Activated CD4-positive, alpha-beta T cell treated with anti-CD3 and anti-CD28 coated beads, Interleukin-10, Interleukin-2, amounts not matched to agents 100 ng/mL and 50 ng/mL, durations not matched to agents 16 hours and 8 hours (primary cell): ENCODE results near the gene KHSRP.
"Not testable (repeated sequence)": the region's sequence is repeated elsewhere in the genome, so short reads cannot be mapped to it uniquely, and the experiment has no call there.

ENCODE experiments used
- DNase-seq: peaks from one replicate; pipeline ENCODE4 v3.0.0-alpha.2; 2020

KHSRP gene

DNA sequence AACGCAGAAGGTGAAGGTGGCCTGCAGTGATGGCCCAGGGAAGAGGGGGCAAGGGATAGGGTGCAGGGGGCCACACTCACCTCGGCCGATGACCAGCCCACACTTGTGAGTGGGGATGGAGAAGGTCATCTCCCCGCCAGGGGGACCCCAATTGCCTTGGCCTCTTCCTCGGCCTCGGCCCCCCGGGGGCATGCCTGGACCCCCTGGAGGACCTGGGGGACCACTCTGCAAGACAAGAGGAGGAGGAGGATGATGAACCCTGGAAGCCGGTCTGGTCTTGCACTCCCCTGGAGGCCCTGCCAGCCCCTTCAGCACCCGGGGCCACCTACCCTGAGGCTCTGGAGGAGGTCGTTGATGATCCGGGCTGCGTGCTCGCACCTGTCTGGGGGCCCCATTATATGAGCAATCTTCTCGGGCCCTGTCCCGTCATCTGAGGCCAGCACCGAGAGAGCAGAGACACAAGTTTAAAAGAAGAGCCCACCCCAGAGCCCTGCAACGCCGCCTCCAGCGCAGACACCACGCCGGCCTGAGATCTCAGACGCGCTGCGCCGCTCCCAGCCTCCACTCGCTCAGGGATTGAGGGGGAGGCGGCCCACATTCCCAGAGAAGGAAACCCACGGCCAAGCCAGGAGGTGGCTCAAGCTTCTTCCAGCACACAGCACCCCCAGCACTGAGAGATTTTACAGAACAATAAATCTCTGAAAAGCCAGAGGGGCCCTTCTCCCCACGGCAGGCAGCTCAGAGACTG, 7.8 kb downstream of the KHSRP start:
- DNase-seq = no peak

DNA sequence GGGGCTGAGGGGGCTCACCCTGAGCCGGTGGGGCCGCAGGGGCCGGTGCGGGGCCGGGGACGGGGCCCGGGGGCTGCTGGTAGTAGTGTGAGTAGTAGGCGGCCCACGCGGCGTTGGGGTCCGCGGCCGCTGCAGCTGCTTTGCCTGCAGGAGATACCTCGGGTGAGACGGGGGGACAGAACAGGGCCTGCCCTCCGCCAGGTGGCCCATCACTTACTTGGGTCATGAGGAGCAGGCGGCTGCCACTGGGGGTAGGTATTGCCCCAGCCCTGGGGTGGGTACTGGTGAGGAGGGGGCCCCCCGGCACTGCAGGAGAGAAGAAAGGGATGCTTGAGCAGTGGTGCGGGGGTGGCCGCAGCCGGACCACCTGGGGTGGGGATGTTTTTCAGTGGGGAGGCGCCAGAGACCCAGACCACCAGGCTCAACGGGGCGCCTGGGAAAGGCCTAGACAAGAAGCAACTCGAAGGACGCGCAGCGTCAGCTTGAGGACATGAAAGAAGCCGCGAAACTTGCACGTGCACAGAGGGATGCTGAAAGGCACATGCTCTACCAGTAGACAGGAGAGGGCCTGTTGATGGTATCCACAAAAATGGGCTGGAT, 8.9 kb downstream of the KHSRP start:
- DNase-seq = no peak

DNA sequence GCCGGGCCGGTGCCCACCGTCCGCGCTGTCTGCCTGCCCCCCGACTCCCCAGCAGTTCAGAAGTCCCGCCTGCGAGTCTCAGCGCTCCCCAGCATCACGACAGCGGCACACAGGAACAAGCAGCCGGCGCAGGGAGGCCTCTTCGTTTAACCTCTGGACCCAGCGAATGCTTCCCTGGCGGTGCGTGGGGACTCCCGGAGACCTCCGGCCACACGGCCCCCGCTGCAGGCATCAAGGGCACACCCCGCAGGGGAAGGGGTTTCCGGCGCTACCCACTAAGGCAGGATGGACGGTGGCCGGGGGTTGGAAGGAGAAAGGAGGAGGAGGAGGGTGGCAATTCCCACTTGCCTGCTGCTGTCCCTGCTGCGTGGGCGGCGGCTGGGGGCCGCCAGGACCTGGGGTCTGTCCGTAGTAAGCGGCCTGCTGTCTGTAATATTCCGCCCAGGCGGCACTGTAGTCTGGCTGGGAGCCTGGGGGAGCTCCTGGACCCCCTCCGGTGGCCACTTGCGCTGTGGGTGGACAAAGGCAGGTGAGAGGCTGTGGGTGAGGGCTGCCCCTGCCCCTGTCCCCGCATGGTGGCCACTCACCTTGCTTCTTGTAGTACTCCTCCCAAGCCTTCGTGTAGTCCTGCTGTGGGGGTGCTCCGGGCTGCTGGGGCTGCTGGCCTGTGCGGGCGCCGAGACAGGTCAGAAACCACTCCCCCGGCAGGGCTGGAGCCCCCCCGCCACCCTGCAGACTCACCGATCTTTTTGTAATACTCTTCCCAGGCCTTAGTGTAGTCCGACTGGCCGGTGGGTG, 9.6 kb downstream of the KHSRP start:
- no peak for DNase-seq

DNA sequence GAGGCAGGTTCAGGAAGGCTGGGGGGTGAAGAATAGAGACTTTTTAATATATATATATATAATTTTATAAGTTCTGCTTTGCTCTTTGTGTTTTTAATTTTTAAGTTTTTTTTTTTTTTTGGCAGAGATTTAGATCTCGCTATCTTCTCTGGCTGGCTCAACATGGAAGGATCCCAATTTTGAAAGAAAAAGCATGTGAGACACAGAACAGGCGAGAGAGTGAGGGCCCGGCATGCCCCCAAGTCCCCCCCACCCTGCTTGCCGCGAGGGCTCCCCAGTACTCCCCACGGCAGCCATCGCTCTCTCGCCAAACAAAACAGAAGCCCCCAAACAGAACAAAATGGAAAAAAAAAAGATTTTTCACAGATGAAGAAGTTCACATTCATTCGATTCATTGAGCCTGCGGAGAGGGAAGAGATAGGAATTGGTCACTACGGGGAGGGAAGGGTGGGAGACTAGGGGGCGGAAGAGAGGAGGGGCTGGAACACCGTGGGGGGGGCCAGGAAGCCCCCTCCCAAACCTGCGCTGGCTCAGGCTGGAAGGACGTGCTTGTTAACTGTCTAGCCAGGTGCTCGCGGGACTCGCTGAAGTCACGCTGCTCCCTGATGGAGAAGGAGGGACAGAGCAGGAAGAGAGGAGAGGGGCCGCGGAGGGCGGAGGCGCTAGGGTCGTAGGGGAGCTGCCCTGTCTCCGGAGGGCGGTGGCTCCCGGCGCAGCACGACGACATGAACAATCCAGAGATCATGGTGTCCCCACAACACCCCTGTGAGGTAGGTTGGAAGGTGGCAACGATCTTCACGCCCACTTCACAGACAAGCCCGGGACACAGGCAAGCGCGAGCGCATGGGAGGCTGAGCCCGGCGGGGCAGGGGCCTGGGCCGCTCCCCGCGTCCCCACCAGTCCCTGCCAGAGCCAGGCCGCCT, 10.6 kb downstream of the KHSRP start:
- no peak for DNase-seq

DNA sequence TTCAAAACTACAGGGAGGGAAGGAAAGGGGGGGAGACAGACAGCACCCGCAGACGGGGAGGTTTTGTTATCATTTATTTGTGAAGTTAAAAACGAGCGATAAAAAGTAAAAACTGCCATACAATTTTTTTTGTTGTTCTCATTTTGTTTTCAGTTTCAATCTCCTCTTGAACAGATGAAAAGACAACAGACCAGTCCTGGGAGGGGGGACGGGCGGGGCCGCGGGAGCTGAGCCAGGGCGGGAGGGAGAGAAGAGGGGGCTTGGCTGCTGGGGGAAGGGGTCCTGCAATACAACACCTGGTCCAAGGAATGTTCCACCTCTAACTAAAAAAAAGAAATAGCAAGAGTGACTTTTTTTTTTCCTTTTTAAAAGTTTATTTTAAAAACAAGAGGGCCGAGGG, 11.3 kb downstream of the KHSRP start:
- no peak for DNase-seq

DNA sequence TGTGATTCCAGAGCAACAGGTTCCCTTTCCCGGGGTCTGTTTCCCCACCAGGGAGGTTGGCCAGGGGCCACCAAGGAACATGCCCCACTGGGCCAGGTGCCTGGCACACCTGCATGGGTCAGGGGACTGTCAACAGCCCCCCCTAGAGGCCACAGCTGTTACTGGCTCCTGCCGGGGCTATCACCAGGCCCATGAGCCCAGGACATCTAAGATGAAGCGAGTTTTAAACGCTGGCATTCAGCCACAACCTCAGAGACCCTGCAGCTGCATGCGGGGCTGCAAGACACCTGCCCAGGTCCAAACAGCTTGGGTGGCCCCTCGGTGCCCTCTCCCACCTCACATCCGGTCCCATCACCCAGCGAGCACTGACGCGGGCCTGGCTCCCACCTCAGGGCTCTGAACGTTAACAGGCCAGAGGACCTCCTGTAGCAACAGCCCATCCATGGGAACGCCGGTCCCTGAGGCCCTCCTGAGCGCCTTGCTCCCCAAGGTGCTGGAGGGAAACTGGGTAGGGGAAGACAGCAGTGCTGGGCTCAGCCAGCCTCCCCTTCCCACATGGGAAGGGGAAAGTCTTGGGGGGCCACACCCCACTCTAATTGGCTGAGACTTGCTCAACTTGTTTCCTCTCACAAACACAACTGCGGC, 12.0 kb downstream of the KHSRP start:
- peak; percentile 53 for DNase-seq

DNA sequence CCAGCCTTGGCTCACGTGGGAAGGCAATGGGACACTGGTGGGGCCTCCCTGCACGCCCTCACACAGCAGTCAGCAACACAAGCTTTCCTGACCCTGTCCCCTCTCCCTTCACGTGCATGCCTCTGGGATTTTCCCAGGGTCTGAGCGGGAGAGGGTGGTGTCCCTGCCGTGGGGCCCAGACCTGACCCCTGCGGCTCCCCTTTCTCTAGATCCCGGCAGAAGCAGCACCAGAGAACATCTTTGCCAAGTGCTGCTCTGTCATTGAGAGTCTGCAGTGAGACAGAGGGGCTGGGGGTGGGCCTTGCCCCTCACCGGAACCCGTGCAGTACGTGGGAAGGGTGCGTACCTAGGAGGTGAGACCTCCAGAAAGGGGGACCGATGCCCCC, 12.6 kb downstream of the KHSRP start:
- DNase-seq = no peak

DNA sequence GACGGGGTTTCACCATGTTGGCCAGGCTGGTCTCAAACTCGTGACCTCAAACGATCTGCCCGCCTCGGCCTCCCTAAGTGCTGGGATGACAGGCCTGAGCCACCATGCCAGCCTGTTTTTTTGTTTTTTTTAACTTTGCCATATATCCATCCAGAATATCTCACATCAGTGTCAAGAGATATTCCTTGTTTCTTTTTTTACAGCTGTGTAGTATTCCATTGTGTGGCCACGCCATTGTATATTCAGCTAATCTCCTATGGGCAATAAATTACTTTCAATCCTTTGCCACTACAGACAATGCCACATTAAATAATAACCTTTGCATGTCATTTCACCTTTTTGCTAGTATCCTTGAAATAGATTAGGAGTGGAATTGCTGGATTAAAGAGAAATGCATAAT, 15.3 kb downstream of the KHSRP start:
- no peak for DNase-seq

DNA sequence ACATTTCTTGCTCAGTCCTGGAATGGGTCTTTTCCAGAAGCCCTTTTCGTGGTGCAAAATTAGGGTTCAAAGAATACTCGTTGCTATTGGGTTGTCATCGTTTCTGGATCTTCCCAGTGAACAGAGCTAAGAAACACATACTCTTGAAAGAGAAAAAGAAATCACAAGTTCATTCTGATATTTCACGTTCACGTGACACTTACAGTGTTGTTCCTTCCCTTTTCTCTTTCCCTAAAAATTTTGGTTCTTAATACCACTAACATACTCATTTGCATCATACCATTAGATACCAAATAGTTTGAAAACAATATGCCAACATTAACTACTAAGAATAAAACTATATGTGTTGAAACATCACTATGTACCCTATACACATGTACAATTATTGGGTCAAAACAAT, 18.2 kb downstream of the KHSRP start:
- no peak for DNase-seq

DNA sequence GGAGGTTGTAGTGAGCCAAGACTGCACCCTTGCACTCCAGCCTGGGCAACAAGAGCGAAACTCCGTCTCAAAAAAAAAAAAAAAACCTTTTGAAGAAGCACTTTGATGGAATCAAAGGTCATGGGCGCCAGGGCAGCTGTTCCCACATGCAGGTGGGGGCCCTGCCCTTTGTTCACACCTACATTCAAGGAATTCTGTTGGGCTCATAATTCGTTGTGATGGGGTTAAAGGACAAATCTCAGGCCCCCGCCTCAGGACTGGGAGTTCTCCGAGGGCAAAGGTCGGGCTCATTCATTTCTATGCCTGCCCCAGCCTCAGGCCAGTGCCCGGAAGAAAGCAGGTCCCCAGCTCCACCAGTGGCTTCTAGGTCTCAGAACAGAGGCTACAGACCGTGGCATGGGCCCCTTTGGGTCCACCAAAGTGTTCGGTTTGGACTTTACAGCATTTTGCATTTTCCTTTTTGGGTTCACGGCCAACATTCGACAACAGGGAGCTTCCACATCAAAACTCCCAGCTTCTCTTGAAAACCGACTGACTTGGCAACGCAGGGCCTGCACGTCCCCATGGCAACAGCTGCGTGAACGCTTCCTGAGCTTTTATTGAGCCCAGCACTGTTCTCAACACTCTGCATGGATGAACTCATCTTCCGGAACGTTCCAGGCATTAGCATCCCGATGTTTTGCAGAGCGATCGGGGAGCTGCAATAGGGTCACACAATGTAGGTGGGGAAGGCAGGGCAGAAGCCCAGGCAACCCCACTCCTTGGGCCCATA, 21.6 kb downstream of the KHSRP start:
- no peak for DNase-seq

DNA sequence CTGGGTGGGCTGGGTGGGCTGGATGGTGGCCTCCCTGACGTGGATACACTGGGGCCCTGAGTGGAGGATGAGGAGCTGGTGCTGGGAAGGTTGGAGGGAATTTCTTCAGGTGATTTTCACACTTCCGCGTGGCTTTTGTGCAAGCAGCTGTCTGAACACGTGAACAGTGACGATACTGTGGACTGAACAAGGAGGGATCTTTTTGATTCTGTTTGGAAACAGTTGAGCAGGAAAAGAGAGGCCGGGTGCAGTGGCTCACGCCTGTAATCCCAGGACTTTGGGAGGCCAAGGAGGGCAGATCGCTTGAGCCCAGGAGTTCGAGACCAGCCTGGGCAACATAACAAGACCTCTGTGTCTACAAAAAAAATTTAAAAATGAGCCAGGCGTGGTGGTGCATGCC, 22.6 kb downstream of the KHSRP start:
- DNase-seq = no peak

DNA sequence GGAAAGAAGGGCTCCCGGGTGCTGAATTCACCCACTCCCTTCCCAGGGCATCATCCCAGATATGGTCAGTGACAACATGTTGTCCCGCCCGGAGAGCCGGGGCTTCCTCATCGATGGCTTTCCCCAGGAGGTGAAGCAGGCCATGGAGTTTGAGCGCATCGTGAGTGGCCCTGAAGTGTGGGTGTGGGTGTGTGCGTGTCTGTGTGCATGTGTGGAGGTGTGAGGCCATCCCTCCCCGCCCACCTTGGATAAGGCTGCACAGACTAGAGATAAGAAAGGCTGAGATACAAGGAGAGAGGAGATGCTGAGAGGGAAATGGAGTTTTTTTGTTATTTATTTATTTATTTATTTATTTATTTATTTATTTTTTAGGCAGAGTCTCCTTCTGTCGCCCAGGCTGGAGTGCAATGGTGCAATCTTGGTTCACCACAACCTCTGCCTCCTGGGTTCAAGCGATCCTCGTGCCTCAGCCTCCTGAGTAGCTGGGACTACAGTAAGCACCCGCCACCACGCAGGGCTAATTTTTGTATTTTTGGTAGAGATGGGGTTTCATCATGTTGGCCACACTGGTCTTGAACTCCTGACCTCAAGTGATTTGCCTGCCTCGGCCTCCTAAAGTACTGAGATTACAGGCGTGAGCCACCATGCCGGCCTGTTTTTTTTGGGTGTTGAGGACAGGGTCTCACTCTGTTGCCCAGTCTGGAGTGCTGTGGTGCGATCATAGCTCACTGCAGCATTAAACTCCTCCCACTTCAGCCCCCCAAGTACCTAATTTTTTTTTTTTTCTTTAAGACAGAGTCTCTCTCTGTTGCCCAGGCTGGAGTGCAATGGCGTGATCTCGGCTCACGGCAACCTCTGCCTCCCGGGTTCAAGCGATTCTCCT, 24.3 kb downstream of the KHSRP start:
- not testable (repeated sequence) for DNase-seq

DNA sequence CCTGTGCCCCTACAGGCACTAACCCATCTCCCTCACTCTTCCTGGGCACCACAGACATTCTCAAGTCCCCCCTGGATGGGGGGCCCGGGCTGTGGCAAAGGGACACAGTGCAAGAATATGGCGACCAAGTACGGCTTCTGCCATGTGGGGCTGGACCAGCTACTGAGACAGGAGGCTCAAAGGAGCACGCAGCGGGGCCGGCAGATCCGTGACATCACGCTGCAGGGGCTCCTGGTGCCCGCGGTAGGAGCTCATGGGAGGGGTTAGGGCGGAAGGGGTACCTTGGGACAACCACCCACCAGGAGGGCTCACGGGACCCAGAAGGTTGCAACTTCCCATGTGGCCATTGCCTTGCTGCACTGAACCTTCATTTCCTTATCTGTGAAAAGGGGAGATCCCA, 28.3 kb downstream of the KHSRP start:
- DNase-seq = no peak

DNA sequence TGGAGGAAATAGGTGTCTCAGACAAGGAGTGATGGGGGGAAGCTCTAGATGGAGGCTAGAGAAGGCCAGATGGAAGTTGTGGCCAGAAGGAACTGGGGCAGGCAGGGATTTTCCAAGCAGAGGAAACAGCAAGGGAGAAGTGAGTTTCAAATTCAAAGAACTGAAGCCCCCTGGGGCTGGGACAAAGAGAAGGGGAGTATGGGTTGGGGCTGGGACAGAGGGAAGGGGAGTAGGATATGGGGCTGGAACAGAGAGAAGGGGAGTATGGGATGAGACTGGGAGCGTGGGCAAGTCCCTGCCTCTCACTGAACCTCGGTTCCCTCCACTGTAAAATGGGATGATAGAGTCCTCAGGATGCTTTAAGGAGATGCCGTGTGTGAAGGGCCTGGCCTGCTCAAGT, 29.8 kb downstream of the KHSRP start:
- DNase-seq = no peak

DNA sequence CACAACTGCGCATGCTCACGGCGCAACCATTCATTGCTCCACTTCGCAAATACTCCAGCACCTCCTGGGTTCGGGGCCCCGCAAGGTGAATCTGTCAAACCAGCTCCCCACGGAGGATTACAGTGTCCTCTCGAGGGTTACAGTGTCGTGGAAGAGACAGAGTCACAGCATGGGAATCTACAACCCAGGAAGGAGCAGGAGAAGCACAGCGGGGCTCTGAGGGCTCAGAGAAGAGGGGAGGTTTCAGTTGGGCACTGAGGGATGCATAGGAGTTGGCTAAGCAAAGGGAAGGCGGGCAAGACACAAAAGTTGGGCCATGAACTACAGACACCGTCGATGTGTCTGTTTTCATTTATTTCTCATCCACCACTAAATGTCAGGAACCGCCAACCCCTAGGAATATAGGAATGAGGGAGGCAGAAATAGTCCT, 30.6 kb downstream of the KHSRP start:
- DNase-seq = peak; percentile 83

DNA sequence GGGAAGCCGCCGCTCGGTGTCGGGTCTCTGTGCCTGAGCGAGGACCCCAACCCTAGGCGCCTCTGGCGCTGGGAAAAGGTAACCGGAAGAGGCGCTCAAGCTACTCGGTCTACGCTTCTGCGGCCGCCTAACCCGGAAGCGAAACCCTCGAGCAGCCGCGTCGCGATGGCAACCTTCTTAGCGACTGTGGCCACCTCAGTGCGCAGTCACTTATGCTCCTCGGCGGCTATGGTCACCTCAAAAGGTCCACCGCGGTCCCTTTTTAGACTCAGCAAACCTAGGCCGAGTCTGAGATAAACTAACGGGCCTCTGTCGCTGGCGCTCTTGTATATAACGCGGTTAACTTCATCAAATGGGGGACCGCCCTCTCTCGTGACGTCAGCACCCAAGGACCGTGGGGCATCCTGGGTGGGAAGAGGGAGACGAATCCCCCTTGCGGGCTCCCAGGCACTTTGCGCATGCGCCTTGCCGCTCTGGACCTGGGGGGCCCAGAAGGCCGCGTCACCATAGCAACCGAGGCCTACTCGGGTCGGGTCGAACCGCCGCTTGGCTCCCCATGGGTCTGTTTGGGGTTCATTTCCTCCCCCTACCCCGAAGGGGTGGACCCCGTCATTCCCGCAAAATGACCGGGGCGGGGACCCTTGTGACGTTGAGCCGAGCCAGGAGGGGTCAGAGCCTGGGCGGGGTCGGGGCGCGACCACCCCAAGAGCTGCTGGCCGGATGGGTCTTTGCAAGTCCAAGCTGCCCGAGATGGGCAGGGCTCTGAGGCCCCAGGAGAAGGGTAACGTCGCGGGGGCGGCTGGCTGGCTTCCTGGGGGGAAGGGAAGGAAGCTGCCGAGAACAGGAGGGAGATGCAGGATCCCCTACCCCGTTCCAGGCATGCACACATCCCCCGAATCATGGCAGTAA, 31.3 kb downstream of the KHSRP start, which contains the start of gene GTF2F1:
Gene GTF2F1, minus strand, starts transcription at position 91 of the 909 bp plus-strand sequence. CDS start 169 bp downstream, outside the sequence.
- peak; percentile 96 for DNase-seq

DNA sequence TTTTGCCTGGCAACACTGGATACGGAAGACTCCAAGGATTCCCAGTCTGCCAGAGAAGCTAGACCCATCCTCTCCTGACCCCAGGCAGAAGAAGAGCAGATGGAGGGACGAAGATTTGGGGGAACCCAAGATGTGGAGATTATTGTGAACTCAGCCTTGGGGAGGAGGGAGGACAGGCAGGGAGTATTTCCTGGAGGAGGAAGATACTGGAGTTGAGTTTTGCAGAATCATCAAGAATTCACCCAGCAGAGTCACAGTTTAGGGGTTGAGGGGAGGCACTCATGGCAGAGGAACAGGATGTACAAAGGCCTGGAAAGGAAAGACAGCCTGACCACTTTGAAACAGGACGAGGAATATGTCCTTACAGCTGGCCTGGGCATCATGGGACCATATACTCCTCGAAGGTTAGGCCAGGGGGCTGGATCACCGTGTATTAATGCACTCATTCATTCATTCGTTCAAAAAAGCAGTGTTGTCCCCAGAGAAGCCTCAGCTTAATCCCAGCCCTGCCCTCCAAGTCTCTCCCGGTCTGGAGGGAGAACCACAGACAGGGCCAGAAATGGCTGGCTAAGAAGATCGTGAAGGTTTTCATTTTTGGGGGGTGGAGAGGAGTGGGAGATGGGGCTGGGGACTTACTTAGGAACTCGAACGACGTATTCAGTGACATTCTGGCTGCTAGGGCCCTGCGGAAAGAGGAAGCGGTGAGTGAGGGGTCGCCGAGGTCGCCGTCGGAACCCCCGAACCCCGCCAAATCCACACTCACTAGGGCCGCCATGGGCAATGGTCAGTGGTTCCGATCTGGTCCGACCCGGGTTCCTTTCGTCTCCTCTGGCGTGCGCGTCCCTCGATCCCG, 32.2 kb downstream of the KHSRP start:
- no peak for DNase-seq

DNA sequence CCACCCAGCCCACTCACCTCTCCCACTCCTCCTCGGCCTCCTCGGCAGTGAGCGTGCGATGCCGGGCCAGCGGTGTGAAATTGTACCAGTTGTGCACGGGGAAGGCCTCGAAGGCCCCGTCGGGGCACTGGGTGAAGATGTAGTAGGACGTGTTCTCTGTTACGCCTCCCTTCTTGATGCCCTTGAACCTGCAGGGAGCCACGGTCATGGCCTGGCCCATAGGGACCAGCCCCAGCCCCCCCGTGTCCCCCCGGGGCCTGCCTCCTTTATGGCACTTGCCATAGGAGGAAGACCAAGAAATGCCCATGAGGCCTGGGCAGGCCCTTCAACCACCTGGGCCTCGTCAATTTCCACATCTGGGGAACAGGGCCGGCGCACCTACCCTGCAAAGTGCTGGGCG, 37.2 kb downstream of the KHSRP start:
- DNase-seq = no peak
